OCI-LY3 (cell line): ENCODE measurements around the gene FOXA2.

Experiments
- H2AFZ ChIP-seq: fragments of 200-600, 300-600 bp; shearing (Covaris generic); 2 replicates; pipeline ENCODE4 v1.6.0; 2014; ENCODE audit warnings: antibody characterized with exemption, low read depth, low read length
- H3K27ac ChIP-seq: fragments of 200-600, 300-600 bp; sonication (generic); 2 replicates; pipeline ENCODE4 v1.5.1; 2014; ENCODE audit warnings: mild to moderate bottlenecking, low read length, moderate library complexity, mixed read lengths
- H3K27me3 ChIP-seq: fragments of 200-600, 300-600 bp; sonication (generic); 2 replicates; pipeline ENCODE4 v1.6.1; 2014; ENCODE audit warnings: low read depth, low read length, mixed read lengths
- H3K36me3 ChIP-seq: fragments of 200-600, 300-600 bp; sonication (generic); replicated peaks from 2 replicates; pipeline ENCODE3; 2014; ENCODE audit warnings: low read depth, low read length, mixed read lengths
- H3K4me1 ChIP-seq: fragments of 300-600, 200-600 bp; sonication (generic); 2 replicates; pipeline ENCODE4 v1.6.1; 2014; ENCODE audit warnings: low read length, mixed read lengths
- H3K4me2 ChIP-seq: fragments of 200-600, 300-600 bp; sonication (generic); 2 replicates; pipeline ENCODE4 v1.6.1; 2014; ENCODE audit warnings: low read length, mixed read lengths
- H3K4me3 ChIP-seq: fragments of 300-600, 200-600 bp; sonication (generic); 2 replicates; pipeline ENCODE4 v1.5.1; 2014; ENCODE audit warnings: antibody characterized with exemption, mild to moderate bottlenecking, low read length, moderate library complexity
- H3K79me2 ChIP-seq: fragments of 300-600, 200-600 bp; shearing (Covaris generic); 2 replicates; pipeline ENCODE4 v1.6.1; 2014; ENCODE audit warnings: mild to moderate bottlenecking, low read length, mixed read lengths
- H3K9ac ChIP-seq: fragments of 300-600, 200-600 bp; shearing (Covaris generic); 2 replicates; pipeline ENCODE4 v1.6.0; 2014; ENCODE audit warnings: mild to moderate bottlenecking, low read length, moderate library complexity
- H3K9me3 ChIP-seq: fragments of 200-600, 300-600 bp; shearing (Covaris generic); 2 replicates; pipeline ENCODE4 v1.6.1; 2014; ENCODE audit warnings: low read length, mixed read lengths; ENCODE audit not compliant: insufficient read depth
- H4K20me1 ChIP-seq: fragments of 200-600, 300-600 bp; sonication (generic); 2 replicates; pipeline ENCODE4 v1.6.1; 2016; ENCODE audit warnings: low read length, mixed read lengths; ENCODE audit not compliant: insufficient read depth
- EZH2phosphoT487 ChIP-seq: fragments of 200-600 bp; shearing (Covaris generic); IDR thresholded peaks from 2 replicates; pipeline ENCODE4 v1.6.1; 2018; ENCODE audit warnings: antibody characterized with exemption, mixed run types, low read depth
- TF ChIP-seq, protein P1 (sequence below): fragments of 200-600, 300-600 bp; sonication (generic); IDR thresholded peaks from 2 replicates; pipeline ENCODE4 v1.5.1; 2014; ENCODE audit warnings: antibody characterized with exemption, low read length, low read depth

FOXA2 gene

DNA sequence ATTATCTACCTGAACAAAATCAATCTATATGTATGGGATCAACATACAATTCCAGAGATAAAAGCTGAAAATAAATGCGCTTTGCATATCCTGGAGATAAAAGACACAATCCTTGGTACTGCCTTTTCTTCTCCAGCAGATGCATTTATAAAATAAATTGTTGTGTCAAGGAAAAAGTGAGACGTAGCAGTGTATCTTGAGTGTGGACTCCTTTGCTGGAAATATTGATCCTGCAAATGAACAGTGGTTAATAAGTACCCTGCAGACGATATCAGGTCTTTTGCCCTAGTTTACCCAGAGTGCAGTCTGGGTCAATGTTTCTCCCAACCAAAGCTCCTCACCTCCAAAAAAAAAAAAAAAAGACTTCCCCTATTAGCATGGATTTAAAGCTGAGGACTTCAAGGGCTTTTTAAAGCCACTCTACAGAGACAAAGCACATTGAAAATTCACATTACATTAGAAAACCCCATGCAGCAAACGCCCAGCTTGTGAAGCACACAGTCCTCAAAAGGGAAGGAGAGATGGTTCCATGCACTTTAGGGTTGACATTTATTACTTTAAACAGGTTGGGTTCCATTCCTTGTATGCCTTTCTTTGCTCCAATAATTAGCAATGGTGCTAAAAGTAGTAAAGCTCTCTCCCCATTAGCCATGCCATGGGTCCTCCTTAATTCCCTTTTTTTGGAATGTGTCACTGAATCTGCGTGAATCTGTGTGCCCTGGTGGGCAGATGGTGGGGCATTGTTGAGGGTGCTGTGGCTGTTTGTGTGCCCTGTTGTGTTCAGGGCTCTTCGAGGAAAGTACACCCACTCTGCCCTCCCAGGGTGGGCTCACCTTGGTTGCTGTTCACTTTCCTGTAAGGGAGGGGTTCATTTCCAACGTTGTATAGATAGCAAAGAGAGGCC is 21.1 kb downstream of the FOXA2 start:
- no peak overlapping the region for H3K4me3 ChIP-seq
- no peak overlapping the region for H3K27ac ChIP-seq
- H3K36me3 ChIP-seq = no peaks in the 10 kb centered on the region
- H3K4me2 ChIP-seq = no peak overlapping the region
- no peak overlapping the region for H2AFZ ChIP-seq
- no peaks in the 10 kb centered on the region for H3K79me2 ChIP-seq
- no peak for TF ChIP-seq EZH2phosphoT487
- TF ChIP-seq, protein P1, sequence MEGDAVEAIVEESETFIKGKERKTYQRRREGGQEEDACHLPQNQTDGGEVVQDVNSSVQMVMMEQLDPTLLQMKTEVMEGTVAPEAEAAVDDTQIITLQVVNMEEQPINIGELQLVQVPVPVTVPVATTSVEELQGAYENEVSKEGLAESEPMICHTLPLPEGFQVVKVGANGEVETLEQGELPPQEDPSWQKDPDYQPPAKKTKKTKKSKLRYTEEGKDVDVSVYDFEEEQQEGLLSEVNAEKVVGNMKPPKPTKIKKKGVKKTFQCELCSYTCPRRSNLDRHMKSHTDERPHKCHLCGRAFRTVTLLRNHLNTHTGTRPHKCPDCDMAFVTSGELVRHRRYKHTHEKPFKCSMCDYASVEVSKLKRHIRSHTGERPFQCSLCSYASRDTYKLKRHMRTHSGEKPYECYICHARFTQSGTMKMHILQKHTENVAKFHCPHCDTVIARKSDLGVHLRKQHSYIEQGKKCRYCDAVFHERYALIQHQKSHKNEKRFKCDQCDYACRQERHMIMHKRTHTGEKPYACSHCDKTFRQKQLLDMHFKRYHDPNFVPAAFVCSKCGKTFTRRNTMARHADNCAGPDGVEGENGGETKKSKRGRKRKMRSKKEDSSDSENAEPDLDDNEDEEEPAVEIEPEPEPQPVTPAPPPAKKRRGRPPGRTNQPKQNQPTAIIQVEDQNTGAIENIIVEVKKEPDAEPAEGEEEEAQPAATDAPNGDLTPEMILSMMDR = no peak
- peaks cover 29% of the 10 kb centered on the region for H3K27me3 ChIP-seq
- H3K9ac ChIP-seq = no peak overlapping the region
- no peaks in the 10 kb centered on the region for H3K9me3 ChIP-seq
- no peaks in the 10 kb centered on the region for H4K20me1 ChIP-seq
- no peaks in the 10 kb centered on the region for H3K4me1 ChIP-seq

DNA sequence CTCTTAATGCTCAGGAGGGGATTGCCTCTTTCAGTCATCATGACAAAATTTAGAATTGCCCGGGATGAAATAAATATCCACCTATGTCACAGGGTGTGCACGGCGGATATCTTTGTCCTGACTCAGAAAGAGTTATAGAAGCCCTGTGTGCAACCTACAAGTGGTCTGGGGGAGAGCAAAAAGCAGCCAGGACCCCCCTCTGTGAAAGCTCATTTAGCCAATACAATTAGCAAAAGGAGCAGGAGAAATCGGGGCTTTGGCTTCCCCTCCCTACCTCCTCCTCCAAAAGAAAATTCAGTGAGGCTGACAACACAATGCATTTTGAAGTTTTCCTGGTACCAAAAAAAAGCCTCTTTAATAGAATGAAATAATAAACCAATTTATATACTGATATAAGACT is 21.8 kb downstream of the FOXA2 start:
- Histone ChIP-seq H3K27ac (no peak overlapping the region), H4K20me1 (no peaks in the 10 kb centered on the region), H3K4me3 (no peak overlapping the region), H3K9me3 (no peaks in the 10 kb centered on the region), H3K4me1 (no peaks in the 10 kb centered on the region), H2AFZ (no peak overlapping the region), H3K9ac (no peak overlapping the region), H3K36me3 (no peaks in the 10 kb centered on the region), H3K27me3 (peaks cover 29% of the 10 kb centered on the region), H3K79me2 (no peaks in the 10 kb centered on the region), H3K4me2 (no peak overlapping the region)
- TF ChIP-seq EZH2phosphoT487 = no peak
- TF ChIP-seq, protein P1 = no peak

DNA sequence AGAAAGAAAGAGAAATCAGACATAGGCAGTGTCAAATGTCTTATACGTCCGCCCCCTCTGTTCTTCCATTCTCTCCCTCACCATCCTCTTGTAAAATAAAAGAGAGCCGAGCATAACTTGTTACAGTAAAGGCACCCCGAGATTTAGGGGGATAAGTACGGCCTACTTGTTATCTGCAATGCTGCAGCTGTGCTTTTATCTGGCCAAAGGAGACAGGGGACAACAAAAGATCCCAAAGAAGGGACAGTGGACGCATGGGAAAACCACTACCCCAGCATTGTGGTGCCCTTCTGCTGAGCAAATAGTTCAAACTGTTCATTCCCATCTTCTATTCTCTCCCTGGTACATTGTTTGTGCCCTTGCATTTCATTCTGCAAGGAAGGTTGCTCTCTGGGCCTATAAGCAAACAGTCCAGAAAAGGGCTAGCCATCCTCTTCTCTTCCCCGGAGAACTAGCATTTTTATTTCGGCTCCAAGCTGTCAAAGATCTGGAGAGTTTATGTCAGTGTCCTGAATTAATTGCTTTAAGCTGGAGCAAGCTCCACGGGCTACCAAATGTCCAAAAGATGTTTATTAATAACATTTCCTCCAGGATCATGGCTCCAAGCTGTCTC is 22.3 kb downstream of the FOXA2 start:
- Histone ChIP-seq H3K9me3 (no peaks in the 10 kb centered on the region), H3K4me1 (no peaks in the 10 kb centered on the region), H3K27ac (no peak overlapping the region), H3K79me2 (no peaks in the 10 kb centered on the region), H3K36me3 (no peaks in the 10 kb centered on the region), H3K4me2 (no peak overlapping the region), H2AFZ (no peak overlapping the region), H4K20me1 (no peaks in the 10 kb centered on the region), H3K4me3 (no peak overlapping the region), H3K9ac (no peak overlapping the region), H3K27me3 (peaks cover 25% of the 10 kb centered on the region)
- TF ChIP-seq, protein P1 = no peak
- TF ChIP-seq EZH2phosphoT487 = no peak

DNA sequence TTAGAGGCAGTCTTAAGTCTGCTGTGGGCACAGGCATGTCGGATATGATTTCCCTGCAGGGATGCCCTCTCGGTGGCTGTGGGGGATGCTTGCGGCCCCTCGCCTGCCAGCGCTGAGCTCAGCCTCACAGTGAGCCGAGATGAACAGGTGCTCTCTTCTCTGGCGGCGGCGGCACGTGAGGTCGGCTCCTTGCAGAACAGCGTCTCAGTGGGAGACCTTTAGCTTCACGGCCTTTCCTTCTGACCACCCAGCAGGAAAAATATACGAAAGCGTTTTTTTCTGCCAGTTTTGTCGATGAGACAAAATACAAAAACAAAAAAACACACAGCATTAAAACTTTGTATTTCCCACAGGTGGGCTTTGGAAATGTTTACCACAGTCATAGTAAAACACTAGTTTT is 23.6 kb downstream of the FOXA2 start:
- Histone ChIP-seq H3K36me3 (no peaks in the 10 kb centered on the region), H3K27me3 (peaks cover 14% of the 10 kb centered on the region), H3K9ac (no peak overlapping the region), H3K9me3 (no peaks in the 10 kb centered on the region), H3K27ac (no peak overlapping the region), H3K4me3 (no peak overlapping the region), H2AFZ (no peak overlapping the region), H3K4me1 (no peaks in the 10 kb centered on the region), H4K20me1 (no peaks in the 10 kb centered on the region), H3K4me2 (no peak overlapping the region), H3K79me2 (no peaks in the 10 kb centered on the region)
- no peak for TF ChIP-seq EZH2phosphoT487
- TF ChIP-seq, protein P1 = no peak
